Measurements from ENCODE around the gene ARAP1.

- TF ChIP-seq GATA2 (IDR thresholded peaks at IDR 0.05; ENCODE audit: low read depth, low read length) (no peak), GATA3 (IDR thresholded peaks at IDR 0.05; ENCODE audit: low read depth, low read length) (no peak)
These were observed 69.9 kb downstream of the ARAP1 start for GRCh38 chr11:72682238-72682857.

Measured in SH-SY5Y (cell line).